ENCODE results near the gene AGA. TPM values are rescaled to one million over a fixed set of nuclear protein-coding genes. Genes with fewer than 3 reads are reported as not detected.

Gene AGA
- total RNA-seq, 3 donors from 2014 or later: 13.7 to 20.5 (median 16.4) TPM

GRCh38 chr4:177460460-177460859 is 18.2 kb upstream of the AGA start:
- intact Hi-C loops (cut with DNase I, micrococcal nuclease): no loop called here
- Histone ChIP-seq H3K4me3 (no peak overlapping the region), H3K4me1 (ENCODE audit: low read depth) (peaks cover 7% of the 10 kb centered on the region), H3K9me3 (no peaks in the 10 kb centered on the region), H3K36me3 (ENCODE audit: low read depth) (no peaks in the 10 kb centered on the region)
- TF ChIP-seq CTCF (IDR thresholded peaks at IDR 0.05): no peak
- ATAC-seq: no peak
- no peak for DNase-seq

GRCh38 chr4:177455561-177455970 is 13.3 kb upstream of the AGA start:
- no peak overlapping the region for H3K4me3 ChIP-seq
- H3K4me1 ChIP-seq (ENCODE audit: low read depth): peaks cover 11% of the 10 kb centered on the region
- peak in 1 of 3 donors; percentile 92 for DNase-seq
- TF ChIP-seq CTCF (IDR thresholded peaks at IDR 0.05): no peak
- peak; percentile 99 for ATAC-seq
- no peaks in the 10 kb centered on the region for H3K36me3 ChIP-seq (ENCODE audit: low read depth)
- no peaks in the 10 kb centered on the region for H3K9me3 ChIP-seq
- intact Hi-C loops (cut with DNase I, micrococcal nuclease): no loop called here

- H3K9me3 ChIP-seq: no peaks in the 10 kb centered on the region
- TF ChIP-seq CTCF (IDR thresholded peaks at IDR 0.05): no peak
- intact Hi-C loops (cut with DNase I, micrococcal nuclease): no loop called here
- peaks cover 11% of the 10 kb centered on the region for H3K4me1 ChIP-seq (ENCODE audit: low read depth)
- DNase-seq (no peak), ATAC-seq (no peak)
- no peak overlapping the region for H3K4me3 ChIP-seq
- no peaks in the 10 kb centered on the region for H3K36me3 ChIP-seq (ENCODE audit: low read depth)
These were observed 10.9 kb upstream of the AGA start for GRCh38 chr4:177453116-177453515.

- TF ChIP-seq CTCF (IDR thresholded peaks at IDR 0.05): no peak
- Histone ChIP-seq H3K4me1 (ENCODE audit: low read depth) (peaks cover 10% of the 10 kb centered on the region), H3K9me3 (no peaks in the 10 kb centered on the region), H3K36me3 (ENCODE audit: low read depth) (no peaks in the 10 kb centered on the region), H3K4me3 (no peak overlapping the region)
- DNase-seq: no peak
- intact Hi-C loops (cut with DNase I, micrococcal nuclease): no loop called here
- ATAC-seq: no peak
These were observed 8.9 kb upstream of the AGA start for GRCh38 chr4:177451108-177451500.

- DNase-seq (no peak), ATAC-seq (no peak)
- TF ChIP-seq CTCF (IDR thresholded peaks at IDR 0.05): no peak
- H3K36me3 ChIP-seq (ENCODE audit: low read depth): no peaks in the 10 kb centered on the region
- intact Hi-C loops (cut with DNase I, micrococcal nuclease): no loop called here
- H3K9me3 ChIP-seq: no peaks in the 10 kb centered on the region
- H3K4me3 ChIP-seq: no peak overlapping the region
- H3K4me1 ChIP-seq (ENCODE audit: low read depth): peaks cover 5% of the 10 kb centered on the region
These were observed 8.3 kb upstream of the AGA start for GRCh38 chr4:177450426-177451107.

GRCh38 chr4:177448850-177449249 is 6.6 kb upstream of the AGA start:
- ATAC-seq (no peak), DNase-seq (no peak)
- intact Hi-C loops (cut with DNase I, micrococcal nuclease): no loop called here
- no peaks in the 10 kb centered on the region for H3K4me1 ChIP-seq (ENCODE audit: low read depth)
- no peaks in the 10 kb centered on the region for H3K36me3 ChIP-seq (ENCODE audit: low read depth)
- TF ChIP-seq CTCF (IDR thresholded peaks at IDR 0.05): no peak
- no peak overlapping the region for H3K4me3 ChIP-seq
- H3K9me3 ChIP-seq: no peaks in the 10 kb centered on the region
